Trophoblast cell (in vitro differentiated cells and primary cell): ENCODE results near the gene U2AF1L4.
A peak's percentile ranks its signal among the peaks of the same experiment; 100 is the strongest.

Experiments used
- DNase-seq, 2 donors: peaks; one replicate each; pipeline ENCODE4 v3.0.0-alpha.2; 2016
- H2AFZ ChIP-seq: 2 replicates; pipeline ENCODE4 v1.6.1; 2013; ENCODE audit warnings: low read length, moderate library complexity, mild to moderate bottlenecking; ENCODE audit not compliant: insufficient read depth, poor library complexity
- H2AK5ac ChIP-seq: 2 replicates; pipeline ENCODE4 v1.6.1; 2013; ENCODE audit warnings: mild to moderate bottlenecking, low read length
- H2BK120ac ChIP-seq: 2 replicates; pipeline ENCODE4 v1.6.1; 2013; ENCODE audit warnings: low read length, mild to moderate bottlenecking, moderate library complexity; ENCODE audit not compliant: insufficient read depth, poor library complexity
- H2BK12ac ChIP-seq: 2 replicates; pipeline ENCODE4 v1.6.1; 2013; ENCODE audit warnings: mild to moderate bottlenecking, low read length, moderate library complexity
- H2BK5ac ChIP-seq: 2 replicates; pipeline ENCODE4 v1.6.1; 2013; ENCODE audit warnings: low read length, low read depth, moderate library complexity, mild to moderate bottlenecking; ENCODE audit not compliant: poor library complexity
- H3K14ac ChIP-seq: 2 replicates; pipeline ENCODE4 v1.6.1; 2013; ENCODE audit warnings: mild to moderate bottlenecking, low read length
- H3K18ac ChIP-seq: 2 replicates; pipeline ENCODE4 v1.6.1; 2013; ENCODE audit warnings: mild to moderate bottlenecking, low read length
- H3K23ac ChIP-seq: 2 replicates; pipeline ENCODE4 v1.6.1; 2013; ENCODE audit warnings: low read length
- H3K27ac ChIP-seq: 2 replicates; pipeline ENCODE4 v1.5.1; 2013; ENCODE audit warnings: low read depth, mild to moderate bottlenecking, inconsistent platforms, low read length, moderate library complexity
- H3K27me3 ChIP-seq: 2 replicates; pipeline ENCODE4 v1.6.1; 2013; ENCODE audit warnings: inconsistent platforms, mild to moderate bottlenecking, low read length, moderate library complexity; ENCODE audit not compliant: insufficient read depth
- H3K36me3 ChIP-seq, 2 experiments: 1 replicate in 1 of 2; 2 replicates in 1 of 2; pipeline ENCODE4 v1.6.1; 2013; ENCODE audit warnings: low read length in 2 of 2, mild to moderate bottlenecking in 2 of 2, moderate library complexity in 1 of 2; ENCODE audit not compliant: insufficient read depth in 2 of 2, control insufficient read depth in 1 of 2
- H3K4ac ChIP-seq: 2 replicates; pipeline ENCODE4 v1.6.1; 2013; ENCODE audit warnings: low read depth, mild to moderate bottlenecking, low read length, moderate library complexity
- H3K4me1 ChIP-seq, 2 experiments: 1 replicate in 1 of 2; 2 replicates in 1 of 2; pipeline ENCODE4 v1.6.1; 2013; ENCODE audit warnings: low read length in 2 of 2, mild to moderate bottlenecking in 2 of 2, moderate library complexity in 1 of 2; ENCODE audit not compliant: insufficient read depth in 2 of 2, control insufficient read depth in 1 of 2
- H3K4me2 ChIP-seq: 2 replicates; pipeline ENCODE4 v1.6.1; 2013; ENCODE audit warnings: inconsistent platforms, mild to moderate bottlenecking, low read length, moderate library complexity
- H3K4me3 ChIP-seq: 2 replicates; pipeline ENCODE4 v1.5.1; 2013; ENCODE audit warnings: mild to moderate bottlenecking, low read depth, low read length, inconsistent platforms
- H3K79me1 ChIP-seq: one replicate; pipeline ENCODE4 v1.6.1; 2013; ENCODE audit warnings: low read length
- H3K79me2 ChIP-seq: 2 replicates; pipeline ENCODE4 v1.6.1; 2013; ENCODE audit warnings: low read length, mild to moderate bottlenecking; ENCODE audit not compliant: control insufficient read depth, insufficient read depth, poor library complexity
- H3K9ac ChIP-seq: 2 replicates; pipeline ENCODE4 v1.6.1; 2013; ENCODE audit warnings: mild to moderate bottlenecking, low read length
- H3K9me3 ChIP-seq: 2 replicates; pipeline ENCODE4 v1.6.1; 2013; ENCODE audit warnings: low read depth, mild to moderate bottlenecking, control low read depth, inconsistent platforms, low read length; ENCODE audit not compliant: insufficient read depth
- H4K12ac ChIP-seq: 2 replicates; pipeline ENCODE4 v1.6.1; 2013; ENCODE audit warnings: low read depth, mild to moderate bottlenecking, low read length, moderate library complexity
- H4K8ac ChIP-seq: 2 replicates; pipeline ENCODE4 v1.6.1; 2013; ENCODE audit warnings: low read depth, mild to moderate bottlenecking, low read length, moderate library complexity
- H4K91ac ChIP-seq: one replicate; pipeline ENCODE4 v1.6.1; 2013; ENCODE audit warnings: low read depth, mild to moderate bottlenecking, low read length, moderate library complexity
- WGBS: extraction: QIAGEN DNeasy Blood & Tissue Kit; methylation state at CpG from one replicate; pipeline ENCODE4 v1.1.7; 2013; ENCODE audit warnings: missing lambda C conversion rate; ENCODE audit not compliant: insufficient read length, insufficient coverage; ENCODE audit errors: extremely low coverage; 5-methylcytosine and 5-hydroxymethylcytosine counted together

Gene U2AF1L4

DNA sequence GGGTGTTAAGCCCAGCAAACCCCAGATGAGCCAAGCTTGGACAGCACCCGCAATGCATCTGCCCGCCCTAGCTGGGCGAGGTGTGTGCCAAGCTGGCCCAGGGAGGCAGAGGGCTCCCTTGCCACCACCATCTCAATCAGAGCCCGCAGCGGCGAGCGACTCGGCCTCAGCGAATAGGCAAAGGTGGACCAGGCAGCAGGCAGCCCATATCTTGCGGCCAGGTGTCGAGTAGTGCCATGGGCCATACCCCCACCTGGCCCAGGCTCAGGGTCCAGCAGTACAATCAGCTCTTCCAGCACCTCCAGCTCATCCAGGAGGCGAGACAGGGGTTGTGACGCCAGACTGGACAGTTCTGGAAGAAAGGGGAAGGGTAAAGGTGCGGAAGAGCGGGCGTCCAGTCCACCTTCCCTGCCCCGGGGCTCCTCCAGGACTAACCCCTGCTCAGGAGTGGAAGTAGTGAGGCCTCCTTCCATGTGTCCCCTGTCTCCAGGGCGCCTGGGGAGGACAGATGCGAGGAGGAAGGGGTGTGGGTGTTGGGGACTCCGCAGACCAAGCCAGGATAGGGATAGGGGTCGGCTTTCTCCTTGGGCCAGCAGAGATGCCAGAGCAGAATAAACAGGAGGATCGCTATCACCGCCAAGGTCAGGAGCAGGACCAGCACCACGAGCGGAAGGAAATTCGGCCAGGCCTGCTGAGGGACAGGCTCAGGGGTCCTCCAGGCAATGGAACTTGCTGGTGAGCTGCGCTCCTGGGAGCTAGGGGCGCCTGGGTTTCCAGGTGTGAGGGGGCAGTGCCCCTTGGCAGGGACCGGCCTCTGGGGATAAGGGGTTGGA lies 5.7 kb downstream of the U2AF1L4 start:
- no peak overlapping the region for H2AK5ac ChIP-seq
- no peak for DNase-seq
- H3K27ac ChIP-seq: peak overlapping the region; percentile 44
- no peak overlapping the region for H3K18ac ChIP-seq
- H3K36me3 ChIP-seq: peaks cover 43 to 46% of the 10 kb centered on the region in 2 experiments
- H3K4me1 ChIP-seq: peaks cover 7 to 10% of the 10 kb centered on the region in 2 experiments
- no peak overlapping the region for H2BK12ac ChIP-seq
- peaks cover 1% of the 10 kb centered on the region for H3K9me3 ChIP-seq
- no peaks in the 10 kb centered on the region for H3K79me1 ChIP-seq
- H2BK5ac ChIP-seq: no peak overlapping the region
- peak overlapping the region; percentile 13 for H3K9ac ChIP-seq
- no peak overlapping the region for H4K8ac ChIP-seq
- no peak overlapping the region for H3K4ac ChIP-seq
- no peak overlapping the region for H3K14ac ChIP-seq
- H3K27me3 ChIP-seq: no peaks in the 10 kb centered on the region
- no peak overlapping the region for H3K4me3 ChIP-seq
- no peak overlapping the region for H4K91ac ChIP-seq
- WGBS: no CpG with 5 or more reads among the region's 29 CpGs
- no peak overlapping the region for H4K12ac ChIP-seq
- no peak overlapping the region for H3K23ac ChIP-seq
- no peak overlapping the region for H2AFZ ChIP-seq
- H2BK120ac ChIP-seq: no peak overlapping the region
- H3K79me2 ChIP-seq: no peaks in the 10 kb centered on the region
- H3K4me2 ChIP-seq: peak overlapping the region; percentile 95

DNA sequence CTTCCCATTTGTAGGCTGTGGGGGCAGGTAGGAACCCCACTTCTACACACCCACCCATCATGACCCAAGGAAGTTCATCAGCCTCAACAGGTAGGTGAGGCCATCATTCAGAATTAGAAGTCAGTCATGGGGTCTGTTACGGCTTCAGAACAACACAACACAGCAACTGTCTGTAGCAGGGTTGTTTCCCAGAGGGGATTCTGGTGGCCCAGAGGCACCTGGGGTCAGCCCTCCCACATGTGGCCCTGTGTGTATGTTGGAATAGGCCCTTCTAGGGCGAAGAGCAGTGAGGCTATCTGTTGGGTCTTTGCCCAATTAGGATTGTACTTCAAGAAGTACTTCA lies 6.4 kb downstream of the U2AF1L4 start:
- no peak for DNase-seq
- H3K9ac ChIP-seq: no peak overlapping the region
- H2BK120ac ChIP-seq: no peak overlapping the region
- no peak overlapping the region for H3K27ac ChIP-seq
- H4K91ac ChIP-seq: no peak overlapping the region
- H4K8ac ChIP-seq: no peak overlapping the region
- no CpG with 5 or more reads among the region's 2 CpGs for WGBS
- H3K4me2 ChIP-seq: no peak overlapping the region
- peaks cover 50 to 52% of the 10 kb centered on the region in 2 experiments for H3K36me3 ChIP-seq
- no peak overlapping the region for H3K23ac ChIP-seq
- H3K4me1 ChIP-seq: peaks cover 5% of the 10 kb centered on the region in 2 experiments
- no peak overlapping the region for H2BK5ac ChIP-seq
- H2BK12ac ChIP-seq: no peak overlapping the region
- H3K79me2 ChIP-seq: no peaks in the 10 kb centered on the region
- no peak overlapping the region for H3K18ac ChIP-seq
- H3K9me3 ChIP-seq: no peaks in the 10 kb centered on the region
- H3K4me3 ChIP-seq: no peak overlapping the region
- no peak overlapping the region for H2AFZ ChIP-seq
- H3K79me1 ChIP-seq: peaks cover 3% of the 10 kb centered on the region
- H3K27me3 ChIP-seq: no peaks in the 10 kb centered on the region
- H3K4ac ChIP-seq: no peak overlapping the region
- H2AK5ac ChIP-seq: no peak overlapping the region
- no peak overlapping the region for H3K14ac ChIP-seq
- no peak overlapping the region for H4K12ac ChIP-seq

DNA sequence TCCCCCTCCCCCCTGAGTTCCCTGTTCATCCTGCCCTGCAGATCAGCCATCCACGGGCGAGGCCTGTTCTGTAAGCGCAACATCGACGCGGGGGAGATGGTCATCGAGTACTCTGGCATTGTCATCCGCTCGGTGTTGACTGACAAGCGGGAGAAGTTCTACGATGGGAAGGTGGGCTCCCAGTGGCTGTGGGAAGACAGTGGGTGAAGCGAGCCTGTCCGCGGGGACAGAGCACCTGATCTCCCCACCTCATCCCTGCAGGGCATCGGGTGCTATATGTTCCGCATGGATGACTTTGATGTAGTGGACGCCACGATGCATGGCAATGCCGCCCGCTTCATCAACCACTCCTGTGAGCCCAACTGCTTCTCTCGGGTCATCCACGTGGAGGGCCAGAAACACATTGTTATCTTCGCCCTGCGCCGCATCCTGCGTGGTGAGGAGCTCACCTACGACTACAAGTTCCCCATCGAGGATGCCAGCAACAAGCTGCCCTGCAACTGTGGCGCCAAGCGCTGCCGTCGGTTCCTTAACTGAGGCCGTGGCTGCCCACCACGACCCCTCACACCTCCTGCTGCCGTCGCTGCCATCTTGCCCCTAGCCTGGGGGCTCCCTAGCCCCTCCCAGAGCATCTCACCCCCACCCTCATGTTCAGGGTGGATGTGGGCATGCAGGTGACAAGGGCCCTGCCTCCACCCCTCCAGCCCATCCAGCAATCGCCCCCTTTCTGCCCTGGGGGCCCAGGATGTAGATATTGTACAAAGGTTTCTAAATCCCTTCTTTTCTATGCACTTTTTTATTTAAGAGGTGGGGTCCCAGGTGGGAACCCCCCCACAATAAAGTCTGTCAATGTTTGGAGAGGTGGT lies 7.0 kb downstream of the U2AF1L4 start:
- Histone ChIP-seq H3K36me3 (peaks cover 53 to 58% of the 10 kb centered on the region in 2 experiments), H3K4me3 (no peak overlapping the region), H3K4me1 (peaks cover 5% of the 10 kb centered on the region in 2 experiments), H2BK12ac (no peak overlapping the region), H2BK120ac (no peak overlapping the region), H2AK5ac (no peak overlapping the region), H4K8ac (no peak overlapping the region), H3K79me1 (peaks cover 3% of the 10 kb centered on the region), H4K91ac (no peak overlapping the region), H3K4ac (no peak overlapping the region), H3K27ac (no peak overlapping the region), H3K18ac (no peak overlapping the region), H3K9ac (no peak overlapping the region), H3K79me2 (no peaks in the 10 kb centered on the region), H3K23ac (no peak overlapping the region), H2BK5ac (no peak overlapping the region), H3K27me3 (no peaks in the 10 kb centered on the region), H4K12ac (no peak overlapping the region), H3K9me3 (no peaks in the 10 kb centered on the region), H3K4me2 (no peak overlapping the region), H3K14ac (no peak overlapping the region), H2AFZ (no peak overlapping the region)
- no CpG with 5 or more reads among the region's 37 CpGs for WGBS
- DNase-seq: no peak

DNA sequence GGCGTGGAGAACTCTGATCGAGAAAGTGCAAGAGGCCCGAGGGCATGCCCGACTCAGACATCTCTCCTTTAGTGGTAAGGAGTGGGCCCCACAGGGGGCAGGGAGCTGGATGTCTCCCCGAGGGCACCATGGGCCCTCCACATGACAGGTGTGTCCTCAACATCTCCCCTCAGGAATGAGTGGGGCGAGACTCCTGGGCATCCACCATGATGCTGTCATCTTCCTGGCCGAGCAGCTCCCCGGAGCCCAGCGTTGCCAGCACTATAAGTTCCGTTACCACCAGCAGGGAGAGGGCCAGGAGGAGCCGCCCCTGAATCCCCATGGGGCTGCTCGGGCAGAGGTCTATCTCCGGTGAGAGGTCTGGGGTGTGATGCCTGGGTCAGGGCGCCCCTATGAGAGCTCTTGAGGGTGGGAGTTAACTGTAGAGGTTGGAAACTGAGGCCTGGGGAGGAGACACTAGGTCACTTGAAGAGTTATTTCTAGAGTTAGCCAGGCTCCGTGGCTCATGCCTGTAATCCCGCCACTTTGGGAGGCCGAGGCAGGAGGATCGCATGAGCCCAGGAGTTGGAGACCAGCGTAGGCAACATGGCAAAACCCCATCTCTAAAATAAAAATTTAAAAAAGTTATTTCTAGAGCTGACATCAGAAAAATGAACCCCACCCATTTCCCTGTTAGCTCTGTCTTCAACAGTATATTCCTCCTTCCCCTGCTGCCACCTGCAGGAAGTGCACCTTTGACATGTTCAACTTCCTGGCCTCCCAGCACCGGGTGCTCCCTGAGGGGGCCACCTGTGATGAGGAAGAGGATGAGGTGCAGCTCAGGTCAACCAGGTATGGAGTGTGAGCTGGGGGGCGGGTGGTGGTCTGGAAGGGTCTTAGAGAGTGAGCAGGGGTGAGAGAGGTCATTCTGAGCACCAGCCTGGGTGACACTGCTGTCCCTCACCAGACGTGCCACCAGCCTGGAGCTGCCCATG lies 8.0 kb downstream of the U2AF1L4 start:
- H3K4me2 ChIP-seq: no peak overlapping the region
- no peak overlapping the region for H3K18ac ChIP-seq
- no peak overlapping the region for H2AK5ac ChIP-seq
- no peak overlapping the region for H3K23ac ChIP-seq
- no peak overlapping the region for H2AFZ ChIP-seq
- no peaks in the 10 kb centered on the region for H3K27me3 ChIP-seq
- H3K4me1 ChIP-seq: peaks cover 5% of the 10 kb centered on the region in 2 experiments
- no peak overlapping the region for H4K91ac ChIP-seq
- H3K4me3 ChIP-seq: no peak overlapping the region
- H3K4ac ChIP-seq: no peak overlapping the region
- peaks cover 61 to 64% of the 10 kb centered on the region in 2 experiments for H3K36me3 ChIP-seq
- no peak overlapping the region for H3K14ac ChIP-seq
- H4K8ac ChIP-seq: no peak overlapping the region
- no CpG with 5 or more reads among the region's 22 CpGs for WGBS
- H3K79me2 ChIP-seq: no peaks in the 10 kb centered on the region
- H4K12ac ChIP-seq: no peak overlapping the region
- no peak overlapping the region for H3K27ac ChIP-seq
- DNase-seq: no peak
- H3K9ac ChIP-seq: no peak overlapping the region
- no peak overlapping the region for H2BK5ac ChIP-seq
- no peaks in the 10 kb centered on the region for H3K9me3 ChIP-seq
- no peak overlapping the region for H2BK120ac ChIP-seq
- peaks cover 3% of the 10 kb centered on the region for H3K79me1 ChIP-seq
- no peak overlapping the region for H2BK12ac ChIP-seq
